Mucosa of descending colon (tissue), 3 donors: ENCODE measurements around the gene SRGAP3. TPM values are rescaled to one million over a fixed set of nuclear protein-coding genes. Genes with fewer than 3 reads are reported as not detected.

Source experiments
- ATAC-seq: fragments of 200-7000 bp; cut with Tn5 transposase; one replicate; pipeline ENCODE4 v1.9.1; 2020; ENCODE audit warnings: mild to moderate bottlenecking, moderate library complexity
- DNase-seq, 3 donors: peaks; one replicate each; pipeline ENCODE4 v3.0.0-alpha.2; 2020
- H3K36me3 ChIP-seq: fragments of 200-600 bp; one replicate; pipeline ENCODE4 v1.8.0; 2021; ENCODE audit warnings: low read depth, mild to moderate bottlenecking
- H3K4me1 ChIP-seq: fragments of 200-600 bp; one replicate; pipeline ENCODE4 v1.8.0; 2021; ENCODE audit warnings: low read depth, mild to moderate bottlenecking
- H3K4me3 ChIP-seq: fragments of 200-600 bp; one replicate; pipeline ENCODE4 v1.8.0; 2021; ENCODE audit warnings: mild to moderate bottlenecking
- H3K9me3 ChIP-seq: fragments of 200-600 bp; one replicate; pipeline ENCODE4 v1.8.0; 2021; ENCODE audit warnings: mild to moderate bottlenecking
- intact Hi-C, 2 donors: fragments of 100-400 bp; cut with DNase I in 1 of 2; cut with micrococcal nuclease in 1 of 2; formaldehyde crosslinking; loops; one replicate each; pipeline versions ENCODE4 v1.11.0 to v1.11.1; 2022; cut with DNase I, micrococcal nuclease
- total RNA-seq, 3 donors: library from RNA; stranded (reverse); fragmentation: NEBNext Ultra II Directional in 2 of 3; extraction: Animal tissue kit (Norgen Biotek cat#: 25700) in 2 of 3; gene quantifications; one replicate each; pipeline versions ENCODE4 v1.2.1 to v1.2.4, GENCODE V29; 2021 to 2023
- TF ChIP-seq, protein P1 (sequence below): fragments of 200-600 bp; IDR thresholded peaks from one replicate; pipeline ENCODE4 v1.8.0; 2022; ENCODE audit warnings: antibody characterized with exemption, mild to moderate bottlenecking
- donor health status: DM: no; HTN: no; CAD: no; lungs with moderate emphysema.
- donor health status: DM: no; HTN: no; CAD: no.
- donor health status: DM: no; HTN: yes; CAD: no.

SRGAP3 gene
- total RNA-seq, 3 donors from 2014 or later, result 6.4 to 9.0 (median 8.6) TPM

DNA sequence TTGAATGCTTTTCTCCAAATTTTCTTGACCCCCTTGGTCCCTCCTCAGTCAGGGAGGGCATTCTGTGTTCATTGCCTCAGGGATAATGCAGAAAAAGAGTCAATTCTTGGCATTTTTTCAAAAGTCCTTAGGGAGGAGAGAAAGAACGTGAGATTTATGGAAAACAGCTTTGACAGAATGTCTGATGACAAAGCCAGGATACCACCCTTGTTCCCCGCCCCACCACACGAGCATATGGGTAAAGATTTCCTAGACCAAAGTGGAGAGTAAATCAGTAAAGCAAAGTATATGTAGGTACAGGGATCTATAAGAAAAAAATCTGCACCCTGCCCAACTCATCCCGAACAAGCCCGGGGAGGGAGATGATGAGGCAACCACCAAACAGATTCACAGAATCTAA, 11.2 kb downstream of the SRGAP3 start:
- no peak for DNase-seq
- H3K36me3 ChIP-seq, result no peaks in the 10 kb centered on the region
- intact Hi-C loops, result no loop called here
- no peak overlapping the region for H3K4me3 ChIP-seq
- TF ChIP-seq, protein P1, sequence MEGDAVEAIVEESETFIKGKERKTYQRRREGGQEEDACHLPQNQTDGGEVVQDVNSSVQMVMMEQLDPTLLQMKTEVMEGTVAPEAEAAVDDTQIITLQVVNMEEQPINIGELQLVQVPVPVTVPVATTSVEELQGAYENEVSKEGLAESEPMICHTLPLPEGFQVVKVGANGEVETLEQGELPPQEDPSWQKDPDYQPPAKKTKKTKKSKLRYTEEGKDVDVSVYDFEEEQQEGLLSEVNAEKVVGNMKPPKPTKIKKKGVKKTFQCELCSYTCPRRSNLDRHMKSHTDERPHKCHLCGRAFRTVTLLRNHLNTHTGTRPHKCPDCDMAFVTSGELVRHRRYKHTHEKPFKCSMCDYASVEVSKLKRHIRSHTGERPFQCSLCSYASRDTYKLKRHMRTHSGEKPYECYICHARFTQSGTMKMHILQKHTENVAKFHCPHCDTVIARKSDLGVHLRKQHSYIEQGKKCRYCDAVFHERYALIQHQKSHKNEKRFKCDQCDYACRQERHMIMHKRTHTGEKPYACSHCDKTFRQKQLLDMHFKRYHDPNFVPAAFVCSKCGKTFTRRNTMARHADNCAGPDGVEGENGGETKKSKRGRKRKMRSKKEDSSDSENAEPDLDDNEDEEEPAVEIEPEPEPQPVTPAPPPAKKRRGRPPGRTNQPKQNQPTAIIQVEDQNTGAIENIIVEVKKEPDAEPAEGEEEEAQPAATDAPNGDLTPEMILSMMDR, result no peak
- no peaks in the 10 kb centered on the region for H3K4me1 ChIP-seq
- ATAC-seq, result no peak
- H3K9me3 ChIP-seq, result no peaks in the 10 kb centered on the region

GRCh38 chr3:9233814-9234600, 15.4 kb downstream of the SRGAP3 start:
- Histone ChIP-seq H3K4me1 (no peaks in the 10 kb centered on the region), H3K36me3 (no peaks in the 10 kb centered on the region), H3K4me3 (no peak overlapping the region), H3K9me3 (no peaks in the 10 kb centered on the region)
- intact Hi-C loops, result no loop called here
- TF ChIP-seq, protein P1, result no peak
- ATAC-seq, result no peak
- no peak for DNase-seq

DNA sequence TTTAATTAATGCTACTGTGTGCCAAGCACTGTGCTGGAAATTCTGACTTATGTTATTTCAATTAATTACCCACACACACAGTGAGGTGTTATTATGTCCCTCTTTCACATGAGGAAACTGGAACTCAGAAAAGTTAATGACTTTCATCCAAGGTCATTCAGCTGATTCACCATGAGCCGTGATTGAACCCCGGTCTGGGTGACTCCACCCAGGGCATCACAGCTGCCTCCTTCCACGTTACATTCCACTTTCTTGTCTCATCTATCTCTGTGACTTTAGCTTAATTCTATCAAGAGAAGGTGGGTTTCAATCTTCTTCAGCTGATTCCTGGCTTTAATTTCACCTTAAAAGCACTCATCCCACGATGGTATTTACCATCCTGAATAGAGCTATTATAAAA, 16.3 kb downstream of the SRGAP3 start:
- ATAC-seq, result no peak
- no peaks in the 10 kb centered on the region for H3K36me3 ChIP-seq
- TF ChIP-seq, protein P1, result no peak
- no peaks in the 10 kb centered on the region for H3K9me3 ChIP-seq
- intact Hi-C loops, result no loop called here
- no peak for DNase-seq
- H3K4me1 ChIP-seq, result no peaks in the 10 kb centered on the region
- no peak overlapping the region for H3K4me3 ChIP-seq

DNA sequence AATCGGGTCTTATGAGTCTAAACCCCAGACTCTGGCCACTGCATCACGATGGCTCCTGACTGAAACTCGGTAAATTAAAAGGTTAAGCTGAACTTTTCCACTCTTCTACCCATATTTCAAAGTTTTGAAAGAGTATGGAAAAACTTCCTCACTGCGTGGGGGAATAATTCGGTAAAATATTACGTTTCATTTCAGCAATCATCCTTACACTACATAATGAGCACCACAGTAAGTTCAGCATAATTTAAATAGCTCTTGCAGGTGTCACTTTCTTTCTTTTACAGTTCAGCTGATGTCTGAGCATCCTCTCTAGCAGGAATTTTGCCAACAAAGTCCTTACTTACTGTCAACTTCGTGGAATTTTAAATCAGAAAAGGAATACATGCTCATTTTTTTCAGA, 17.5 kb downstream of the SRGAP3 start:
- H3K4me3 ChIP-seq, result no peak overlapping the region
- H3K9me3 ChIP-seq, result no peaks in the 10 kb centered on the region
- ATAC-seq (no peak), DNase-seq (no peak)
- TF ChIP-seq, protein P1, result no peak
- H3K36me3 ChIP-seq, result no peaks in the 10 kb centered on the region
- intact Hi-C loops, result no loop called here
- H3K4me1 ChIP-seq, result no peaks in the 10 kb centered on the region

DNA sequence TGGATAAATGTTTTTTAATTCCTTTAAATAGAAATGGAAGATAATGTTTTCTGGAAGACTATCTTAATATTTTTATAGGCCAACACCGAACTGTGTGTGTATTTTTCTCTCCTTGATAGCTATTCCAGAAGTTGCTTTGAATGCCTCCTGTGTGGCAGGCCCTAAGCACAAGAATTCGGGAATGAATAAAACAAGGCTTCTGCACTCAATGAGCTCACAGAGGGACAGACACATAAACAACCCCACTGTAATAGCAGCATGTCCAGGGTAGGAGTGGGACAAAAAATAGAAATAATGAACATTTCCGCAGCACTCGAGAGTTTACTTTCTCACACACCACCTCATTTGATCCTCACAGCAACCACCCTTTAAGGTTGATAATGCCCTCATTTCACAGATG, 18.0 kb downstream of the SRGAP3 start:
- Histone ChIP-seq H3K36me3 (no peaks in the 10 kb centered on the region), H3K4me3 (no peak overlapping the region), H3K4me1 (no peaks in the 10 kb centered on the region), H3K9me3 (no peaks in the 10 kb centered on the region)
- ATAC-seq, result no peak
- intact Hi-C loops, result no loop called here
- DNase-seq, result no peak
- TF ChIP-seq, protein P1, result no peak
